Effector memory CD4-positive, alpha-beta T cell (primary cell): ENCODE measurements around the gene ITIH2.
"Not testable (repeated sequence)": the region's sequence is repeated elsewhere in the genome, so short reads cannot be mapped to it uniquely, and the experiment has no call there.

Source experiments
- DNase-seq, 3 donors: peaks; one replicate each; pipeline ENCODE4 v3.0.0-alpha.2; 2020
- H3K27ac ChIP-seq: 2 replicates; pipeline ENCODE4 v1.7.0; 2013; ENCODE audit warnings: mild to moderate bottlenecking, low read length, moderate library complexity; ENCODE audit not compliant: insufficient read depth, poor library complexity, severe bottlenecking
- H3K27me3 ChIP-seq: replicated peaks from 2 replicates; pipeline ENCODE4 v1.7.0; 2013; ENCODE audit warnings: mild to moderate bottlenecking, low read length; ENCODE audit not compliant: insufficient read depth, control insufficient read depth, poor library complexity, severe bottlenecking
- H3K36me3 ChIP-seq: 2 replicates; pipeline ENCODE4 v1.7.0; 2013; ENCODE audit warnings: mild to moderate bottlenecking, low read length, moderate library complexity; ENCODE audit not compliant: control insufficient read depth, insufficient read depth
- H3K4me1 ChIP-seq: 2 replicates; pipeline ENCODE4 v1.7.0; 2013; ENCODE audit warnings: low read length, mild to moderate bottlenecking; ENCODE audit not compliant: control insufficient read depth, insufficient read depth, poor library complexity, severe bottlenecking
- H3K4me3 ChIP-seq: 2 replicates; pipeline ENCODE4 v1.7.0; 2013; ENCODE audit warnings: low read length, low read depth, mild to moderate bottlenecking; ENCODE audit not compliant: insufficient read depth, poor library complexity, severe bottlenecking
- H3K9me3 ChIP-seq: 2 replicates; pipeline ENCODE4 v1.7.0; 2013; ENCODE audit warnings: mild to moderate bottlenecking, low read length, moderate library complexity; ENCODE audit not compliant: control insufficient read depth

The ITIH2 gene

GRCh38 chr10:7768417-7768816, 65.3 kb downstream of the ITIH2 start:
- Histone ChIP-seq H3K4me1 (no peaks in the 10 kb centered on the region), H3K36me3 (peaks cover 41% of the 10 kb centered on the region), H3K27ac (no peak overlapping the region), H3K9me3 (no peaks in the 10 kb centered on the region), H3K27me3 (no peaks in the 10 kb centered on the region), H3K4me3 (no peak overlapping the region)
- no peak for DNase-seq

DNA sequence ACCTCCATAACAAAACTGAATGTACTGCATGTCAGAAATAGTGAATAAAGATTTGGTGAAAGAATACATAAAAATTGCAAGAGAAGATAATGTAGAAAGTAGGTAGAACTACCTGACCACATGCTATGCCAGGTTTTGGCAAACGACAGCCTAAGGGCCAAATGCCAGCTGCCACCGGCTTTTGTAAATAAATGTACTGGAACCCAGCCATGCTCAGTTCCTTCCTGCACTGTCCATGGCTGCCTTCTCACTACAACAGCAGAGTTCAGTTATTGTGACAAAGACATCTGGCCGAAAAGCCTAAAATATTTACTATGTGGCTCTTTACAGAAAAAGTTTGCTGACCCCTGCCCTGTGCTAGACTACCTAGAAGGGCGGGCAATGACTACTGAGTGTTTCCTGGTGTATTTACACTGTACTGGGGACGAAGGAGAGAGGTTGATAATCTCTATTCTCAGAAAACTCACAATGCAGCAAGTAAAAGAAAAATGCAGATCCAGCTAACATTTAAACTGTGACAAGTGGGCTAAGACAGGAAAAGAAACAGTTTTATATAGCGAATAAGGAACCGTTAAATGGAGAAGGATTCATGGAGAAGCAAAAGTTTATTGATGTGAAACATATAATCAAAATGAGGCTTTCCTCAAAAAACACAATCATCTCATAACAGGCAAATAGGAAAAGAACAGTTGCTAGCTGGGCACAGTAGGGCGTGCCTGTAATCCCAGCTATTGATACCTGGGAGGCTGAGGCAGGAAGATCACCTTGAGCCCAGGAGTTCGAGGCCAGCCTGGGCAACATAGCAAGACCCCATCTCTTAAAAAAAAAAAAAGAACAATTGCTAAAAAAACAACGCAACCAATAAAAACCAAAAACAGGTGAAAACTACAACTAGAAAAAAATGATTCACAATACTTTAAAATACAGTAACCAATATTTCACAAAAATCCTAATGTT, 71.0 kb downstream of the ITIH2 start:
- H3K27ac ChIP-seq: no peak overlapping the region
- no peaks in the 10 kb centered on the region for H3K27me3 ChIP-seq
- no peaks in the 10 kb centered on the region for H3K9me3 ChIP-seq
- H3K4me1 ChIP-seq: no peaks in the 10 kb centered on the region
- H3K4me3 ChIP-seq: no peak overlapping the region
- peaks cover 44% of the 10 kb centered on the region for H3K36me3 ChIP-seq
- DNase-seq: no peak

GRCh38 chr10:7776777-7777176, 73.7 kb downstream of the ITIH2 start:
- no peaks in the 10 kb centered on the region for H3K27me3 ChIP-seq
- H3K36me3 ChIP-seq: peaks cover 44% of the 10 kb centered on the region
- no peak for DNase-seq
- no peaks in the 10 kb centered on the region for H3K9me3 ChIP-seq
- H3K27ac ChIP-seq: no peak overlapping the region
- no peaks in the 10 kb centered on the region for H3K4me1 ChIP-seq
- no peak overlapping the region for H3K4me3 ChIP-seq

DNA sequence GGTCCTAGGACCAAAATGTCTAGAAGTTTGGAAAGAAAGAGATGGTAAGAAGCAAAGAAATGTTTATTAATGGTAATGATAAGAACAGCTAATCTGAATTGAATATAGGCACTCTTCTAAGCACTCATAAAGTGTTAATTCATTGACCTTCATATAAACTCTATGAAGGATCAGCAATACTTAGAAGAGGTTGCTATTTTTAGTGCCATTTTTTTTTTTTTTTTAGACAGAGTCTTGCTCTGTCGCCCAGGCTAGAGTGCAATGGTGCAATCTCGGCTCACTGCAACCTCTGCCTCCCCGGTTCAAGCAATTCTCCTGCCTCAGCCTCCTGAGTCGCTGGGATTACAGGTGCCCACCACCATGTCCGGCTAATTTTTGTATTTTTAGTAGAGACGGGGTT, 79.1 kb downstream of the ITIH2 start:
- not testable (repeated sequence) for H3K4me1 ChIP-seq, H3K27ac ChIP-seq, DNase-seq, H3K9me3 ChIP-seq, H3K27me3 ChIP-seq, H3K4me3 ChIP-seq
- peaks cover 19% of the 10 kb centered on the region for H3K36me3 ChIP-seq

DNA sequence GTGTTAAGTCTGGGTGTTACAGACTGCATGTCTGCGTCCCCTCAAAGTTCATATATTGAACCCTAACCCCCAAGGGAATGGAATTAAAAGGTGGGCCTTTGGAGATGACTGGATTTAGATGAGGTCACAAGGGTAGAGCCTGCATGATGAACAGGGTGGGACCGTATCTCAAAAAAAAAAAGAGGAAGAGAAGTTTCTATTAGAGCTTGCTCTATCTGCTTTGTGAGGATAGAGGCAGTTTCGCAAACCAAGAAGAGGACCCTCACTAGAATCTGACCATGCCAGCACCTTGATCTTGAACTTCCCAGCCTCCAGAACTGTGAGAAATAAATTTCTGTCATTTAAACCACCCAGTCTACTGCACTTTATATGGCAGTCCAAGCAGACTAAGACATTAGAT, 83.3 kb downstream of the ITIH2 start:
- peaks cover 18% of the 10 kb centered on the region for H3K4me1 ChIP-seq
- no peak overlapping the region for H3K27ac ChIP-seq
- peaks cover under 1% of the 10 kb centered on the region for H3K36me3 ChIP-seq
- no peak for DNase-seq
- no peaks in the 10 kb centered on the region for H3K9me3 ChIP-seq
- no peaks in the 10 kb centered on the region for H3K27me3 ChIP-seq
- no peak overlapping the region for H3K4me3 ChIP-seq

GRCh38 chr10:7787150-7787856, 84.2 kb downstream of the ITIH2 start:
- peak overlapping the region; percentile 91 for H3K4me3 ChIP-seq
- peaks cover 2% of the 10 kb centered on the region for H3K36me3 ChIP-seq
- H3K9me3 ChIP-seq: no peaks in the 10 kb centered on the region
- DNase-seq: no peak
- H3K27me3 ChIP-seq: no peaks in the 10 kb centered on the region
- peak overlapping the region; percentile 75 for H3K27ac ChIP-seq
- H3K4me1 ChIP-seq: peaks cover 18% of the 10 kb centered on the region

DNA sequence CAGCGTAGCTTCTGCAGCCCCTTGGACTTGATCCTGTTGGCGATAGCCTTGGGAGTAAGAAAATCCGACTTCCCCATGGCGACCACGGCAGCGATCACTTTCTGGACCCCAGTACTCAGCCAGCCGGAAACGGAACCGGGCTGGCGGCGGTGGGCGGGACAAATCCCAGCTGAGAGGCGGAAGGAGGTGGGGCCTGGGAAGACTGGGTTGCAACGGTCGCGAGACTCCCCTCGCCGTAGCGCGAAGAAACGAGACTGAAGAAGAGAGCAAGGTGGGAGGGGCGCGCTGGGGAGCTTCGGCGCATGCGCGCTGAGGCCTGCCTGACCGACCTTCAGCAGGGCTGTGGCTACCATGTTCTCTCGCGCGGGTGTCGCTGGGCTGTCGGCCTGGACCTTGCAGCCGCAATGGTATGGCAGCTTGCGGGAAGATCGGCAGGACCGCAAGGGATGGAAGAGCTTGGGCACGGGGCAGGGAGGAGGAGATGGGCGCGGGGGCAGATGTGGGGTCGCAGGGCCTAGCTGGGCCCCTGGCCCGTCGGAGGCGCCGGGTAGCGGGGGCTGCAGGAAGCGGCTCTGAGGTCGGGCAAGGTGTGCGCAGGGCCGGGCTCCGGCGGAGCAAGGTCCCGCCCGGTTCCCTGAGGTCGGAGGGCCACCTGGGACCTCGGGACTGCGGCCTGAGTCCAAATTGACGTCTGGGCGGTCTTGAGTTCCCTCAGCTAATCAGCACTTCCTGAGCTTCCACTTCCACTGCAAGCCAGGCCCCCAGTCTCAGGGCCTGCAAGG, 84.9 kb downstream of the ITIH2 start, which contains the start of the genes ATP5F1C and KIN:
ATP5F1C (plus strand) TSS at position 321 of the 782 bp plus-strand sequence; CDS start at position 352, 31 bp downstream.
KIN (minus strand) TSS at position 137 of the 782 bp plus-strand sequence; CDS start at position 77, 60 bp downstream.
- Histone ChIP-seq H3K27me3 (no peaks in the 10 kb centered on the region), H3K4me3 (peak within 1 kb of the TSS; percentile 91), H3K9me3 (no peaks in the 10 kb centered on the region), H3K27ac (peak within 1 kb of the TSS; percentile 75), H3K4me1 (peaks cover 18% of the 10 kb centered on the region), H3K36me3 (peaks cover 5% of the 10 kb centered on the region)
- peak; percentile 95 to 97 (median 95) for DNase-seq

GRCh38 chr10:7788639-7789286, 85.6 kb downstream of the ITIH2 start:
- peaks cover 5% of the 10 kb centered on the region for H3K36me3 ChIP-seq
- H3K4me1 ChIP-seq: peaks cover 18% of the 10 kb centered on the region
- H3K4me3 ChIP-seq: peak overlapping the region; percentile 91
- no peak for DNase-seq
- peak overlapping the region; percentile 75 for H3K27ac ChIP-seq
- H3K27me3 ChIP-seq: no peaks in the 10 kb centered on the region
- H3K9me3 ChIP-seq: no peaks in the 10 kb centered on the region

DNA sequence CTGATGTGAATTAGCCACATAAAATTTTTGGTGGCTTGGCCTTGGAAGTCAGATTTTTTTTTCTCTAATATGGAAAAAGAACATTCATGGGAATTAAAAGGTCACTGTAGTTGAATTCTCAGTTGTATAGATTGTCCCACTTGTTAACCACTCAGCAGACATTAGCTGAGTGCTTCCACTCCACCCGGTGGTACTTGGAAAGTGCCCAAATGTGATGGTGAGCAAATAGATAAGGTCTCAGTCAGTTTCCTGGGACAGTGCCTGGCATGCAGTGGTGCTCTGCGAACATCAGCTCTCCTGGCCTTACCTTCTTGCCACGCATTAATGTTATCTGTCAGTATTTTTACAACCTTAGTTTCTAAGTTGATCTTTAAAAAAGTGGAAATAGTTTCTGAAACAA, 86.3 kb downstream of the ITIH2 start:
- H3K27ac ChIP-seq: peak overlapping the region; percentile 75
- no peaks in the 10 kb centered on the region for H3K27me3 ChIP-seq
- peaks cover 6% of the 10 kb centered on the region for H3K36me3 ChIP-seq
- H3K9me3 ChIP-seq: no peaks in the 10 kb centered on the region
- H3K4me1 ChIP-seq: peaks cover 18% of the 10 kb centered on the region
- peak overlapping the region; percentile 91 for H3K4me3 ChIP-seq
- DNase-seq: no peak
